GM12872 (cell line): ENCODE data around the gene PNPLA1.

Experiments used
- TF ChIP-seq, protein P1 (sequence below): IDR thresholded peaks from 3 replicates; pipeline ENCODE4 v1.5.1; 2011; ENCODE audit warnings: low read depth, mild to moderate bottlenecking, low read length, moderate library complexity; ENCODE audit not compliant: insufficient read depth

Gene PNPLA1

DNA sequence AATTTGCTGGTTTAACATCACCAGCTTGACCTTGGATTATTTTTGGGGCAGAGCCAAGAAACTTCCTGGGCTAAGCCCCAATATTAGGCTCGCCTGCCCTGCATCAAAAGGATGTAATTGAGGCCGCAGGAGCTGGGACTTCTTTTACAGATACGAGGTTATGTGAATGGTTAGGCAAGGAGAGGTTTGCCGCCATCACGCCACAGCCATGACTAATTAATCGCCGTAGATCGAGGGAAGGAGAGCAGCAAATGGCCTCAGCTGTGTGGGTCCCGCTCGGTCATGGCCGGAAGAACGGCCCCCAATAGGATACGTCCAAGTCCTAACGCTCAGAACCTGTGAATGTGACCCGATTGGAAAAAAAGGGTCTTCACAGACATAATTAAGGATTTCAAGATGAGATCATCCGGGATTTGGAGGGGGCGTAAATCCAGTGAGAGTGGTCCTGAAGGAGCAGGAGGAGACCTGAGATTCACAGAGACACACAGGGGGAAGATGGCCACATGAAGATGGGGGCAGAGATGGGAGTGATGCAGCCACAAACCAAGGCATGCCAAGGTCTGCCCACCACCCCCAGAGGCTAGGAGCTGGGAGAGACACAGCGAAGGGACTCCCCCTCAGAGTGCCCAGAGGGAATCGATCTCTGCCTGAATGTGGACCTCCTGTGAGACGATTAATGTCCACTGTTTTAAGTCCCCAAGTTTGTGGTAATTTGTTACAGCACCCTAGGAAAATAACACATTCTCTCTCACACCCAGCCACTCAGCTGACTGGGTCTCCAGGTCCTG, 76.8 kb downstream of the PNPLA1 start:
- TF ChIP-seq, protein P1, sequence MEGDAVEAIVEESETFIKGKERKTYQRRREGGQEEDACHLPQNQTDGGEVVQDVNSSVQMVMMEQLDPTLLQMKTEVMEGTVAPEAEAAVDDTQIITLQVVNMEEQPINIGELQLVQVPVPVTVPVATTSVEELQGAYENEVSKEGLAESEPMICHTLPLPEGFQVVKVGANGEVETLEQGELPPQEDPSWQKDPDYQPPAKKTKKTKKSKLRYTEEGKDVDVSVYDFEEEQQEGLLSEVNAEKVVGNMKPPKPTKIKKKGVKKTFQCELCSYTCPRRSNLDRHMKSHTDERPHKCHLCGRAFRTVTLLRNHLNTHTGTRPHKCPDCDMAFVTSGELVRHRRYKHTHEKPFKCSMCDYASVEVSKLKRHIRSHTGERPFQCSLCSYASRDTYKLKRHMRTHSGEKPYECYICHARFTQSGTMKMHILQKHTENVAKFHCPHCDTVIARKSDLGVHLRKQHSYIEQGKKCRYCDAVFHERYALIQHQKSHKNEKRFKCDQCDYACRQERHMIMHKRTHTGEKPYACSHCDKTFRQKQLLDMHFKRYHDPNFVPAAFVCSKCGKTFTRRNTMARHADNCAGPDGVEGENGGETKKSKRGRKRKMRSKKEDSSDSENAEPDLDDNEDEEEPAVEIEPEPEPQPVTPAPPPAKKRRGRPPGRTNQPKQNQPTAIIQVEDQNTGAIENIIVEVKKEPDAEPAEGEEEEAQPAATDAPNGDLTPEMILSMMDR, result no peak

DNA sequence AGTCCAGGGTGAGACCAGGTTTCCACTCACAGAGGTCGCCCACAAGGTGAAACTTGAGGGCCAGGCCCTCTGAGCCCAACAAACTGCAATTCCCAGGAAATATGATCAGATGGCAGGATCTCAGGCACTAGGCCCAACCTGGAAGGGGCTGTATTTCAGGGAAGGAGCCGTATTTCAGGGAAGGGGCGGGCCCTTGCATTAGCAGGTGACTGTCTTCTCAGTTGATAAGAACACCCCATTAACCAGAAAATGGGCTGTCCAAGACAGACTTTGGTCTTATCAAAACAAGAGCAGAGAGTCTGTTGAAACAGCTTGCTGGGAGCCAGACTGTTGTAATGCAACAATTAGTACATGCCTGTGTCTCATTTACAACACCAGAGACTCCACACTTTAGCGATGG, 77.8 kb downstream of the PNPLA1 start:
- TF ChIP-seq, protein P1, result no peak

- TF ChIP-seq, protein P1, result no peak
Observed at GRCh38 chr6:36349240-36349639, 79.4 kb downstream of the PNPLA1 start.

DNA sequence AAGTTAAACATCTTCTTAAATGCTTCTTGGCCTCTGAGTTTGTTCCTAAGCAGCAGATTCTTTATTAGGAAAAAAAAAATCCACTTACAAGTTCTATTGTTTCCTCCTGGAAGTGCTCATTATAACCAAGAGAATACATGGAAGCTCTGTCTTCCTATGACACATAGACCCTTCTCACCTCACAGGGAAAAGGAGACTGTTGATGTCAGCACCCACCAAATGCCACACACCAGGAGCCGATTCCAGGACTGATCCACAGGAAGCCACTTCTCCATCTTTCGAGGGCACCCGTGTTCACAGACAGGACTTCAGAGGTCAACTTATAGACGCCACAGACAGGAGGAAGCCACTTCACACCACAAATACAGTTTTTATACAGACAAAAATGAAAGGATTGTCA, 80.2 kb downstream of the PNPLA1 start:
- TF ChIP-seq, protein P1, result no peak

DNA sequence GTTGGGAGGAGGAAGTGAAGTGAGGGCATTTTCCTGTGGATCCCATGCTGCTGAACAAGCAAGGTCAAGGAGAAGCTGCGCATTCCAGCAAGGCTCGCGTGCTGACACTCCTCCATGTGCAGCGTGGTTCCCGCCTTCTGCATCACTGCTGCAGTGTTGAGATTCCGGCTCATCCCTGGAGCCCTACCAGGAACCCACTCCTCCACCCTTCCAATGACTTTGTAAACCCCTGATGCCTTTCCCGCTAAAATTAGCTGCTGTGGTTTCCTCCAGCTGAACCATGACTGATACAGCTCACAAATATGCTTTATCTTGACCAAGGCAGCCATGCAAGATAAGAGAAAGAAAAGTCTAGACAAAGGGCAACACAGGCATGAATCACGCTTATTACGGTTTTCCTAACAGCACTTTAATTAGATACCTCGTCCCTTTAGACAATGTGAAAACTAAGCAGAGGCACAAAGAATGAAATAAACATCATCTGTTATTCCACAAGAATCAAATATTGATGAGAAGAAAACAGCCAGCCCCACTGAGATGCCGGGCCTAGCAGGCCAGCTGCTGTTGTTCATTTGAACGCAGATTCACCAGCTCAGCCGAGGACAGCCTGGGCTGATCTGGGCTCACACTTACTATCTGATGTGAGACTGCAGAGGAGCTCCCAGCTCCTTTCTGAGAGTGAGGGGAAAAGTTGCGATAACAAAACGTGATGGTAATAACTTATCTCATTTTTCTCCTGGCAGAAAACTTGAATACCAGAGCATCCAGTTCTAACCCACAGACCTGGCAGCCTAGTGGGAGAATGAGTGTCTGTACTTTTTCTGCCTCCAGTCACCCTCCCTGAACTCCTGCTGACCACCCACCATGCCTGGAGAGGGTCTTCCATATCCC, 81.1 kb downstream of the PNPLA1 start:
- TF ChIP-seq, protein P1, result no peak

- TF ChIP-seq, protein P1, result no peak
Observed at GRCh38 chr6:36352477-36353157, 82.8 kb downstream of the PNPLA1 start.

- TF ChIP-seq, protein P1, result no peak
Observed at GRCh38 chr6:36353411-36353915, 83.6 kb downstream of the PNPLA1 start.
